ENCODE data around the gene ZNF608.

- TF ChIP-seq CTCF (IDR thresholded peaks at IDR 0.05; ENCODE audit: extremely low read depth in 1 of 2, insufficient read depth in 1 of 2, low read depth in 1 of 2, low read length in 2 of 2): no peak
- TF ChIP-seq EZH2 (IDR thresholded peaks at IDR 0.05; ENCODE audit: borderline replicate concordance, low read depth, low read length, severe bottlenecking): no peak
- TF ChIP-seq POLR2A (IDR thresholded peaks at IDR 0.05; ENCODE audit: low read depth, low read length): no peak
- TF ChIP-seq MYC (IDR thresholded peaks at IDR 0.05; ENCODE audit: low read depth, low read length): no peak
- TF ChIP-seq POLR2AphosphoS5 (IDR thresholded peaks at IDR 0.05; ENCODE audit: insufficient read depth, low read depth, low read length): no peak
Measured at GRCh38 chr5:124718380-124718789, 28.1 kb downstream of the ZNF608 start.
